Stimulated activated CD4-positive, alpha-beta T cell treated with anti-CD3 and anti-CD28 coated beads, TNF-alpha, amount 100 ng/mL, for 48 hours (primary cell): ENCODE data around the gene LRRC49.

Experiments used
- DNase-seq, 3 donors: peaks; one replicate each; pipeline ENCODE4 v3.0.0-alpha.2; 2020; ENCODE audit warnings: low read depth in 3 of 3

Gene LRRC49

DNA sequence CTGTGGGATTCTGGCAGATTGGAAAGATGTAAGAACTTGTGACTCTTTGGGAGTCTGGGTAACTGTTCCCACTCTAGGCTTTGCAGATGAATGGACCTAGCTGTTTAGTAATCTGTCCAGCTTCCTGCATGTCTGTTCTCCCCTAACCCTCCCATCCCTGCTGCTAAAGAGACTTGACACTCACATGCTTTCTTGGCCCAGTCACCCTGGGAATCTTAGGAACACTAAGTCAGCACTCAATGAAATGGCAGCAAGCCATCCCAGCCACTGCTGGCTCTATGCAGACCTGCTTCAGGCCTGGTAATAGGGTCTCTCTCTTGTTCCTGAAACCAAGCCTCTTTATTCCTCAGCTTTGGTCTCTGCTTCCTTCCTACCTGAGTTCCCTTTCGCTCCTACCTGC is 158.9 kb downstream of the LRRC49 start:
- no peak for DNase-seq

DNA sequence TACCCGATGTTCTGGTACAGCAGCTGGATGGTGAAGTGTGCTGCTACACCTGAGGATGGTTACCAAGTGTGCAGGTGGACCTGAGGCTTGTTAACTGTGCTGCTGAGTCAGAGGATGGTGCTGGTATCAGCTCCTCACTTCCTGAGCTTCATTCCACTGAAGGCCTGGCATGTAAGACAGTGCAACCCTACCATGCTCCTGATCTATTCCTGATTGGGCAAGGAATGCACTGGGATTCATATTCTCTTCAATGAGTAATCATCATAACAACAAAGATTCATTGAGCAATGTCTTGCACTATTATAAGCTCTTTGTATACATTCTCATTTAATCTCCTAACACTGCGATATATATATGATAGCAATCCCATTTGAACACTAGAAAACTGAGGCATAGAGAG is 159.7 kb downstream of the LRRC49 start:
- no peak for DNase-seq

DNA sequence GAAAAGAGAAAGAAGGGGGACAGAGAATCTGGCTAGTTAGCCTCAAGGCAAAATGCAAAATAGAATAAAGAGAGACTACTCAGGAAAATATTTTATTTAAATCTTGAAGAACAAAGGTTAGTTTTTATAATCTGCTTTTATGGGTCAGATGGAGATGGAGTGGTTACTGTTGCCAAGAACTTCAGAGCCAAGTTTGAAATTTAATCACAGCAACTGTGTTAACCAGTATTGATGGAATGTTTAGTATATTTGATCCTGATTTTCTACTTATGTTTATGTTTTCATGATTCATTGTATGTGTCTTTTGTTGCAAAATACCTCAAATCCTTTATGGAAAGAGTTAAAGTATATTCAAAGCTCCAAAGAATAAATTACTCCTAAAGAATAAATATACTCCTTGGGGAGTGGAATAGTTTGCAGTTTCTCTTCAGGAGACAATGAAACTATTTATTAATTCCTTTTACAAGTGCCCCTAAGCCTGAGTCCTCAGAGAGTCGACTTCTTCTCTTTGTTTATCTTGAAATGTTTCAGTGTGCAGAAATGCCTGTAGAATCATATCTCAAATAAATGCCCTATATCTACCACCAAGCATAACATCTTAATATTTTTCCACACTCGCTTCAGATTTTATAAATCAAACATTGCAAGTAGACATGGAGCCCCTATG is 161.8 kb downstream of the LRRC49 start:
- no peak for DNase-seq

DNA sequence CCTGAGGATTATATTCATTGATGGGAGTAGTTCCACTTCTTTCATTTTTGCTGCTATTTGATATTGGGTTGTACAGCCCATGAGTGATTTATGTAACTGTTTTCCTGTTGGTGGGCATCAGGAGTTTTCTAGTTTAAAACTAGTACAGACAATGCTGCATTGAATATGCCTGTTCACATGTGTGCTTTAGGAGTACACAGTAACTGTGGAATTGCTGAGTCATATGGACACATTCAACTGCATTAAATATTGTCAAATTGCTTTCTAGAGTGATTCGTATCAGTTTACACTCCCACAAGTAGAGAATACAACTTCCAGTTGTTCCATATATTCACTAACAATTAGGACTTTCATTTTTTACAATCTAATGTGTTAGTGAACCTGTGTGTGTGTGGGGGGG is 162.8 kb downstream of the LRRC49 start:
- no peak for DNase-seq

DNA sequence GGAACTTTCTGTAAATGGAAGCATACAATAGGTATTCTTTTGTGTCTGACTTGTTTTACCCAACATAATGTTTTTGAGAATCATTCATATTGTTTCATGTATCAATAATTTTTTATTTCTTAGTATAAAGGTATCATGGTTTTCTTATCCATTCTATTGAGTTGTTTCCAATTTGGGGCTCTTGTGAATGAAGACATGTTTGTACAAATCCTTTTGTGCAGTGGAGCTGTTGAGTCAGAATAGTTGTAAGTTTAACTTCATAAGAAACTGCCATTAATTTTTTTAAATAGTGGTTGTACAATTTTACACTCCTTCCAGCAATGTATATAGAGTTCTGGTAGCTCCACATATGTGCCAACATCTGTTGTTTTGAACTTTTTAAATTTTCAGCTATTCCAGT is 163.5 kb downstream of the LRRC49 start:
- DNase-seq, result no peak

DNA sequence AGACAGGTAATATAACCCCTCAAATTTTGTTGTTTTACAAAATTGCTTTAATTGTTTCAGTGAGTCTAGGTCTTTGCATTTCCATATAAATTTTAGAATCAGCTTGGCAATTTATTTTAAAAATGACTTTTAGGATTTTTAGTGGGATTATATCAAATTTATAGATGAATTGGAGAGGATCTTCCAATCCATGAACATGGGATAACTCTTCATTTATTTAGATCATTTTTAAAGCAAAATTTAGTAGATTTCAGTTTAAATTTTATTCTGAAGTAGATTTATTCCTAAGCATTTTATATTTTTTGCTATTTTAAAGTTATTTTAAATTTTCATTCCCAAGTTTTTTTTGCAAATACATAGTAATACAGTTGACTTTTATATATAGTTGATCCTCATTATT is 164.5 kb downstream of the LRRC49 start:
- no peak for DNase-seq

DNA sequence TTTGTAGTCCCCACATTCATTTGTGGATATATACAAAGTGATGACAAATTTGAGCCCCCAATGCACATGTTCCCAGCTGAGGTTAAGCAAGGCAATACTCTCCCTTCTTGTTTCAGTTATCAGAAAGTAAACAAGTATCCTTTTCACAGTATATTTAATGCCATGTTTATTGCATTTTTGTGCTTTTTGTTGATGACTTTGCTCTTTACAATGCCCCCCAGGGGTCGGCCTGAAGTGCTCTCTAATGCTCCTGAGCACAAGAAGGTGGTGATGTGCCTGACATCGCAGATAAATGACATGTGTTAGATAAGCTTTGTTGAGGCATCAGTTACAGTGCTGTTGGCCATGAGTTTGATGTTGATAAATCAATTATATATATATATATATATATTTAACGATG is 165.0 kb downstream of the LRRC49 start:
- DNase-seq, result no peak

DNA sequence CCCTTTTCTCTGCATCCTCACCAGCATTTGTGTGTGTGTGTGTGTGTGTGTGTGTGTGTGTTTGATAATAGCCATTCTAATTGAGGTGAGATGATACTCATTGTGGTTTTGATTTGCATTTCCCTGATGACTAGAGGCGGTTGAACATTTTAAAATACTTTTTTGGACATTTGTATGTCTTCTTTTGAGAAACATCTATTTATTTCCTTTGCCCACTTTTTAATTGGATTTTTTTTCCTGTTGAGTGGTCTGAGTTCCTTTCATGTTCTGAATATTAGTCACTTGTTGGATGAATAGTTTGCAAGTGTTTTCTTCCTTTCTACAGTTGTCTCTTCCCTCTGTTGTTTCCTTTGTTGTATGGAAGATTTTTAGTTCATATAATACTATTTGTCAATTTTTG is 168.4 kb downstream of the LRRC49 start:
- DNase-seq, result no peak

DNA sequence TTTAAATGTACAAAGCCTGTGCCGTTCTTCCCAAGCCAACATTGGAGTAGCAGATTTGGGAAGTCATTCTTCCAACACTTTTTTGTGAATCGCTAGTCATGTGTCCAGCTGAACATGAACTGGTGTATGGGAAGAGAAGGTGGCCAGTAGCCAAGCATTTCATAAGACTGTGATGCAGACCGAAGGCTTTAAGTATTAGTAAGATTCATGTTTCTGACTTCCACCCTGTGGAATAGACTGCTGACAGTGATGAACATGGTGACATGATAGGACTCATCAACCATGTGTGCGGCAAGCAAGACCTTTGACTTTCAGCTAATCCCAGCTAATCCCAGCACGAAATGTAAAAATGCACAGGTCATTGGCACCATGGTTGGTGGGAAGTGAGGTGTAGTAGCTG is 174.4 kb downstream of the LRRC49 start:
- DNase-seq, result no peak

DNA sequence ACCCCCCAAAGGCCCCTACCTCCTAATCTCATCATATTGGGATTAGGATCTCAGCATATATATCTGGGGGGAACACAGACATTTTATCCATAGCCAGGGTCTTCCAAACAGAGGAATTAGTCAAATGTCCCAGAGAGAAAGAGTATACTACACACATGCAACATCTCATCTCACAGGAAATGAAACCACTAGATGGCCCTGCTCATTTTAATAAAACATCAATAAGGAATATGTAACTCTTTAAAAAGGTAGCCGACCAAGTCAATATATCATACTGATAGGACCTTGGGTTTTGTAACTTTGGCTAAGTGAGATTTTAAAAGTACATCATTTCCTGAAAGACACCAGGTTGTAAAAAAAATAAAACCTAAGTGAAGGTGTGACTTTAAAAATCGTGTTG is 177.1 kb downstream of the LRRC49 start:
- DNase-seq, result no peak

DNA sequence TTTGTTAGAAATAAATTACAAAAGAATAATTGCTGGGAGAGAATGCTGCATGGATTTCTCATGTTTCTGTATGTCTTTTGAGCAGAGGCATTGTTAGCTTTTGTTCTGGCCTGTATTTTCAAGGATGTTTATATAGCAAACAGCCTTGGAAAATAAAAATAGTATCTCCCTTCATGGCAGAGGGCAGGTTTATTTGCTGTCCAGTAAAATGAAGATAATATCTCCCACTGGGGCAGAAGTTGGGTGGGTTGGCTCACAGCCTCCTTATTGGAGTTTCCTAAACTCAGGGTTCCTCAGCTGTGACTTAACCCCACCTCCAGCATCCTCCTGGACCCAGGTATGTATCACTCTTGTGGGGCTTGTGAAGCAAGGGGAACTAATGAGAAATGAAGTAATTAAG is 178.9 kb downstream of the LRRC49 start:
- DNase-seq, result no peak

DNA sequence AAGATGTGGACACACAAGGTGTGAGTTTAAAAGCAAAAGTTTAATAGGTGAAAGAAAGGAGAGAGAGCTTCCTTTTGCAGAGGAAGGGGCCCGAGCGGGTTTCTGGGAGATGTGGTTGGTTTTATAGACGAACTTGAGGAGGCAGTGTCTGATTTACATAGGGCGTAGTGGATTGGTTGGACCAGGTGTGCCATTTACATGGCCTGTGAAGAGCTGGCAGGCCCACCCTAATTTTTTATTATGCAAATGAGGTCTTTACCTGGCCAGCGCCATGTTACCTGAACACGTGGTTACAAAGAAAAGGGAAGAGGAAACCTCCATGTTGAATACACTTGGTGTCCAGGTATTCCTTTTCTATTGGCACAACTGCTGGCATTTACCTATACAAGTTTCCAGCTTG is 179.8 kb downstream of the LRRC49 start:
- DNase-seq, result no peak

DNA sequence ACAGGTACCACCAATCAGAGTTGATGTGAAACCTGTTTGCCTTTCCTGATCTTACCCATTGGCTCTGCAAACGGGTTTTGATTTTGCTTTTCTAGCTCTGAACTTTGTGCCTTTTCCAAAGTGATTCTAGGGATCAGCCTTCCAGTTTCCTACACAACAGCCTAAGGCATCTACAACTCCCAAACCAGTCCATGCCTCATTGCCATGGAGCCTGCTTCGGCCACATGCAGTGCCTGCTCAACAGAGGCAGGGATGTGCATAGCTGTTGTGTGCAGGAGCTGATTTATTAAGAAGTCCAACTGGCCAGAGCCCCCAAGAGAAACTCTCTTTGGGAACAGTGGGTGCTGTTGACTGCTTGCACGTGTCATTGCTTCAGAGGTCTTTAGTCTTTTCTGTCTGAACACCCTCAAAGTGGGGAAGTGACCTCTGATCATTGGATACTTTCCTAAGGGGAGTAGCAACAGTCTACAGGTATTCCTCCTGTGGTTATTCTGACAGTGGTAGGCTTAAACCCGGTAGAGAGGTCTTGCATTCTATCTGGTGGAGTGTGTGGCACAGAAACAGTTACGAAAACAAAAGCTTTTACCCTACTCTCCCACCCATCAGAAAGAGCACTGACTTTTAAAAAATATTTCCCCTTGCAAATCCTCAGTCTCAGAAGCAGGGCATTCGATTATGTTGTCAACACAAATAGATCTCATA is 186.0 kb downstream of the LRRC49 start:
- no peak for DNase-seq

DNA sequence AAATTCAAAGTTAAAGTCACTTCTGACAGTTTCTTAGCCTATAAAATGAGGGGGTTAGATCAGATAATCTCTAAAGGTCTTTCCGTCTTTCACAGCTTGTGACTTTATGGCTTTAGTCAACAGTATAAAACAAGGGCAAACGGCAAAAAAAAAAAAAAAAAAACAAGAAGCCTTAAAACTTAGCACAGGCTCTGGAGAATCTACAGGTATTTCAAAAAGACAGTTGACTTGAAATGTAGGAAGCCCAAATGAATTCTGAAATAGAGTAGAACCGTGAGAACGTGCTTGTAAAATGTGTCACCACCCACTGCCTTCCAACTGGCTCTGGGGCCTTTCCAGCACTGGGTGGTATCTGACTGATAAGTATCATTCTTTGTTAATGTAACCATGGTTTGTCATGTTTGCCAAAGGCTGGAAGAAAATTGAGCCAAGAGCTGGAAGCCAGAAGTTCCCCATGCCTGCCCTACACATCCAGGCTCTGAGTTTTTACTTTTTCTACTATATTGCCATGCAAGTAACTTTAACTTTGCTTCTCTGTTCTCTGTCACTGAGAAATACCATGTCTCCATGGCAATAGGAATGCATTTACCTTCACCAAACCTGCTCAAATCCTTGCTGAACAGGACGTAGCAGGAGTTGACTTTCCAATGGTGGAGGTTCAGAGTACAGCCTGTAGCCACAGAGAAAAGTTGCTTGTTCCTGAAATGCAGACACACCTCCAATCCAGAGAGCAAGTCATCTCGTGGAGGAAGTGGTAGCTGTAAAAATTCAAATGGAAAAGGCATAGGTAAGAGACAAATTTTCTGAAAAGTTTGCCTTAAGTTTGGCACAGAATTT is 186.8 kb downstream of the LRRC49 start:
- no peak for DNase-seq

DNA sequence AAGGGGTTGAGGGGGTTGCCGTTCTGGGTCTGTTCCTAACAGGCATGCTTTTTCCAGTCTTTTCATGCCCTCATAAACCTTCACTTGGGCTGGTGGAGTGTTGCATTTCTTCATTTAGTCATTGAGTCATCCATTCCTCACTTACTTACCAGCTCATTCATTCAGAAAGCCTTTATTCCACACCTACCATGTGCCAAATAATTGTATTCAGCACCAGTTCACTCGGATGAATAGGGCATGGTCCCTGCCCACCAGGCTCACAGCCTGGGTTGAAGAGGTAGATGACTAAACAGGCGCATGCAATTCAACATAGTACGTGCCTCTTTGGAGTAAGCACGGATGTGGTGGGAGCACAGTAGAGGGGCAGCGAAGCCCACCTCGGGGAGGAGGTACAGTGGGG is 187.5 kb downstream of the LRRC49 start:
- DNase-seq, result no peak

DNA sequence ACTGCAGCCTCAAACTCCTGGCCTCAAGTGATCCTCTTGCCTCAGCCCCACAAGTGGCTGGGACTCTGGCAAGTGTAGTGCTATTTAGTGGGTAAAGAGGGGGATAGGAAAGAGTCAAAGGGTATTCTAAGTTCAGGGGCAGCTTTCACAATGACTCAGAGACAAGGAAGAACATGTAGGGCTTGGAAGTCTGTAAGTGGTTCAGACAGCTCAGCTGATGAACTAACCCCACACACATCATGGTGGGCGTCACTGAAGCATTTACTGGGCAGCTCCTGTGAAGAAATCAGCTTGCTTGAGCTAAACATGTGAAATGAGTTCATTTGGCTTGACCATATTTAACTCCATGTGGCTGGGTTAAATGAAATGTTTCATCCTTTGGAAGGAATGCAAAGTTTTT is 188.1 kb downstream of the LRRC49 start:
- no peak for DNase-seq

DNA sequence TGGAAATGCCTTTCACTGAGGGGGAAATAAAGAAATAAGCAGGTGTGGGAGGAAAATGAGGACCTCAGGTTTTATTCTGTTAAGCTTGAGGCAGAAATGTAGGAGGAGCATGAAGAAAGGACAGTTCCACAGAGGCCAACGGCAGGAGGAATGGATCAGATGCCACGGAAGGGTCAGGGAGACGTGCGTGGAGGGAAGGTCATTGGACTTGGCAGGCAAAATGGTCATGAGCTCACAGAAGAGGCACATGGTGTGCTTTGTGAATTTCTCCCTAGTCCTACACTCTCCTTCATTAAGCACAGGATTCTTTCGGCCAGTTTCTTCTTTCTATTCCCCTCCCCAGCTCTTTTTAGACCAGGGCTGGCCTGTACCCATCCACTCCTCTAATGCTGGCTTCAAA is 190.2 kb downstream of the LRRC49 start:
- no peak for DNase-seq

DNA sequence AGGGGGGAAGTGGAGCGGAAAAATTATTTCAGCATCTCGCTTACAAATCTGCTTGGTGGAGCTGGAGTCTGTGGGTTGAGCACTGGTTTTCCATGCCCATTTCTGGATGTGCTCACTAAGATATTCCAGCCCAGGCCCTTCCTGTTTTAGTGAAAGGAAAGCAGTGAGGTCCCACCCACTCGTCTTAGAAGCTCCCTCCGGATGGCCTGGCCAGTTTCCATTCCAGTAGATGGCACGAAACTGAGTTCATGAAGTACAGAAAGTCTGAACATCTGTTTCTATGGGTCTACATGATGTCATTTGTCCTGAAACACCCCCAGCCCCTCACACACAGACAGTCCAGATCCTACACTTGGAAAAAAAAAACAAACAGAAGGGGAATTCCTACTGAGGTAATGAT is 190.7 kb downstream of the LRRC49 start:
- DNase-seq, result no peak

DNA sequence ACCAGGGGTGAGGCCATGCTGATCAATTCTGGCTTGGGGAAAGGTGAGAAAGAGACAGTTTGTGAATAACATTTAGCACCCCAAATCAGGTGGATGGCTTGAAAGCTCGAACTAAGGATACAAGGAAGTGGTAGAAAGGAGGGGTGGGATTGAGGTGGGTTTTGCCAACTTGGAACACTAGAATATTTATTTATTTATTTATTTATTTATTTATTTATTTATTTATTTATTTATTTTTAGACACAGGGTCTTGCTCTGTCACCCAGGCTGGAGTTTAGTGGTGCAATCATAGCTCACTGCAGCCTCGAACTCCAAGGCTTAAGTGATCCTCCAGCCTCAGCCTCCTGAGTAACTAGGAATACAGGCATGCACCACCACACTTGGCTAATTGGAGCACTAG is 191.6 kb downstream of the LRRC49 start:
- no peak for DNase-seq

DNA sequence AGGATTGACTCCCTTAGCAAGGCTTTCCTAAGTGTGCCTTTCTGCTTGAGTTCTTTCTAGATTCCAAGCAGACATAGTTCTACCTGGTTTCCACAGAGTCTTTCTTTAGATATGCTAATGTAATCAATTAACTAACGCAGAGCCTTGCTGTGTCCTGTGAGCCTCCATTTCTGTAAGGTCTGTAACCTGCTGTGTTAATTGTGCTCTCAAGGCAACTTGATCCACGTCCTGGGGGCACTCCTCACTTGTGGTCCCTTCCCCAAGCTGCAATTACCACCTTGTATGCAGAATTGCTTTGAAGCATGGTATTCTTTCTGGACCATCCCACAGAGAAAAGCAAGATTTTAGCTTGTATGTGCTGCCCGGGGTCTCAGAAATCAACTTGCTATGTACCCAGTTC is 193.2 kb downstream of the LRRC49 start:
- DNase-seq, result no peak

DNA sequence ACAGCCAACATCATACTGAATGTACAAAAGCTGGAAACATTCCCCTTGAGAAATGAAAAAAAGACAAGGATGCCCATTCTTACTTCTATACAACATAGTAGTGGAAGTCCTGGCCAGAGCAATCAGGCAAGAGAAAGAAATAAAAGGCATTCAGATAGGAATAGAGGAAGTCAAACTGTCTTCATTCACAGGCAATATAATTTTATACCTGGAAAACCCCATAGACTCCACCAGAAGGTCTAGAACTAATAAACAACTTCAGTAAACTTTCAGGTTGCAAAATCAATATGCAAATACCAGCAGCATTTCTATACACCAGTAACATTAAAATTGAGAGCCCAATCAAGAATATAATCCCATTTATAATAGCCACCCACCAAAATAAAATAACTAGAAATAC is 195.5 kb downstream of the LRRC49 start:
- no peak for DNase-seq

DNA sequence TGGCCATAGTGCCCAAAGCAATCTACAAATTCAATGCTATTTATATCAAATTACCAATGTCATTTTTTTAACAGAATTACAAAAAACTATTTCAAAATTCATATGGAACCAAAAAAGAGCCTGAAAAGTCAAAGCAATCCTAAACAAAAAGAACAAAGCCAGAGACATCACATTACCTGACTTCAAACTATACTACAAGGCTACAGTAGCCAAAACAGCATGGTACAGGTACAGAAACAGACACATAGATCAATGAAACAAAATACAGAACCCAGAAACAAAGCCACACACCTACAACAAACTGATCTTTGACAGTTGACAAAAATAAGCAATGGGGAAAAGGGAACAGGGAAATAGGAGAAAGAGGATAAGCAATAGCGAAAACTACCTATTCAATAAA is 196.1 kb downstream of the LRRC49 start:
- DNase-seq, result no peak

DNA sequence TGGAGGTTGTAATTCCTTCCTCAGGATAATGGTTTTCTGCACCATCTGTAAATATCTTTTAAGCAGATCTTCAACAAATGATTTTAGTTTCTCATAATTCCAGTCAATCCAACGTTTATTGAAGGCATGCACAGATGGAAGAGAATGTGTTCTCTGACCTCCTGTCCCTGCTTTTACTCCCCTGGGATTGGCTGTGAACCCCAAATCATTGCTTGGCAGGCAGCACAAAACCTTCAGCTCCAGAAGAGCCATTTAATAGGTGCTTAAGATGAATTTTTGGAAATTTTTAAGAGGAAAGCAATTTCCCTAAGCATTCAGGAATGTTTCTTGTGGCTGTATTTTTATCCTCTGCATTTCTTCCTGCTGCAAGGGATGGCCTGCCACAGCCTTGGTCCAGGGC is 197.2 kb downstream of the LRRC49 start:
- DNase-seq, result no peak
